GM13976 (cell line): ENCODE measurements around the gene KRT28.

ENCODE experiments used
- DNase-seq: peaks from one replicate; pipeline ENCODE4 v3.0.0; 2012; ENCODE audit warnings: low spot score
- CTCF ChIP-seq: IDR thresholded peaks from 2 replicates; pipeline ENCODE4 v1.5.1; 2012; ENCODE audit warnings: borderline replicate concordance, mild to moderate bottlenecking; ENCODE audit not compliant: insufficient read depth; ENCODE audit errors: extremely low read depth, missing control alignments, control extremely low read depth
- in situ Hi-C: fragments of 300-500 bp; cut with MboI; formaldehyde crosslinking; loops from one replicate; pipeline ENCODE4 v1.12.0; 2022; ENCODE audit warnings: low sequenced_read_pairs, mixed read lengths, inconsistent platforms; ENCODE audit not compliant: unreplicated experiment

KRT28 gene

GRCh38 chr17:40791111-40791510 is 8.6 kb downstream of the KRT28 start:
- in situ Hi-C loops, result loop anchor here (10.0 kb wide), 1 partner anchor 166 kb away; no protein-coding TSS in a partner anchor
- no peak for TF ChIP-seq CTCF
- no peak for DNase-seq

GRCh38 chr17:40782450-40782849 is 17.3 kb downstream of the KRT28 start, which contains the start of gene KRT27:
Gene KRT27, minus strand, starts transcription at chr17:40782550. Its CDS starts 57 bp downstream, at chr17:40782493.
- no peak for TF ChIP-seq CTCF
- DNase-seq, result no peak
- in situ Hi-C loops, result no loop called here

GRCh38 chr17:40779181-40779909 is 20.4 kb downstream of the KRT28 start:
- TF ChIP-seq CTCF, result no peak
- no peak for DNase-seq
- in situ Hi-C loops, result no loop called here

- in situ Hi-C loops, result no loop called here
- TF ChIP-seq CTCF, result no peak
These were observed 21.3 kb downstream of the KRT28 start for GRCh38 chr17:40778461-40778860.

GRCh38 chr17:40777971-40778370 is 21.8 kb downstream of the KRT28 start:
- no peak for DNase-seq
- in situ Hi-C loops, result no loop called here
- no peak for TF ChIP-seq CTCF

More at GRCh38 chr17:40778461-40778860, 21.3 kb downstream of the KRT28 start:
- DNase-seq, result no peak

GRCh38 chr17:40777459-40777858 is 22.3 kb downstream of the KRT28 start:
- TF ChIP-seq CTCF, result no peak
- DNase-seq, result no peak
- in situ Hi-C loops, result no loop called here
